LNCAP (cell line): ENCODE data around the gene REM2.

Experiments
- CTCF ChIP-seq: fragments of 450-650 bp; IDR thresholded peaks from 2 replicates; pipeline ENCODE4 v1.5.1; 2017; ENCODE audit warnings: mild to moderate bottlenecking

The REM2 gene

DNA sequence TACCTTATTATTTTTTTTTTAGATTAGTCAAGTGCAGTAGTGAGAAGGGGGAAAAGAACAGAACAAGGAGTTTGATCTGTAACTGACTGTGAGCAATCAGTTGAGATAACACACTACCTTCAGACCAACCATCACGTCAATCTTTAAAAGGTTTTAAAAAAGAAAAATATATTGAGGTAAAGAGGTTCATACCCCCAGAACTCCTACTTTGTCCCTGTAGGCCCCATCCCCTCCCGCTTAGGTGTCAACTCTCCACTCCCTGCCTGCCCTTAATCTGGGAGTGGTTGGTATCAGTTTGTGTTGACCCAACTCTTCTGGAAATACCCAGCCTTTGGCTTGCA is 30.5 kb upstream of the REM2 start:
- no peak for TF ChIP-seq CTCF

- peak; percentile 95 for TF ChIP-seq CTCF
These were observed 29.9 kb upstream of the REM2 start for GRCh38 chr14:22852940-22853767.

GRCh38 chr14:22854963-22855724 is 27.9 kb upstream of the REM2 start:
- TF ChIP-seq CTCF = no peak

DNA sequence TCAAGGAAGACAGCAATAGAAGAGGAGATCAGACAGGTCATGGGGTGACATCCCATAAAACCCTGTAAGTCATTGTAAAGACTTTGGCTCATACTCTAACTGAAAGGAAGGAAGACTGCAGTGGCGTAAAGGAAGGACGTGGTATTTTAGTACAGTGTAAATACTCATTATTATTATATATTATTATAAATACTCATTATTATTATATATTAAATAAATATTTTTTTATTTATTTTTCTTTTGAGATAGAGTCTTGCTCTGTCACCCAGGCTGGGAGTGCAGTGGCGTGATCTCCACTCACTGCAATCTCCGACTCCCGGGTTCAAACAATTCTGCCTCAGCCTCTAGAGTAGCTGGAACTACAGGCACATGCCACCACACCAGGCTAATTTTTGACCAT is 26.6 kb upstream of the REM2 start:
- TF ChIP-seq CTCF = no peak

DNA sequence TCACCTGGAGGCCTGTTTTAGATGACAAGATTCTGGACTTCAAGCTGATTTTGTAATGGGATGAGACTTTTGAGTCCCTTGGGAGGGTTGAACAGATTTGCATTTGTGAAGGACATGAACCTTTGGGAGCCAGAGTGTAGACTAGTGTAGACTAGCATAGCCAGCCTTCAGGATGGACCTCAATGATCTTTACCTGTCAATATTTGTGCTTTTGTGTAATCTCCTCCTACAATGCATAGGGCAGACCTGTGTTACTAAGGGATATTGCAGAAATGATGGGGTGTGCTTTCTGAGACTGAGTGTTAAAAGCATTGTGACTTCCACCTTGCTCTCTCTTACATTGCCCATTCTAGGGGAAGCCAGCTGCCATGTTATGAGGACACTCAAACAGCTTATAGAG is 21.4 kb upstream of the REM2 start:
- TF ChIP-seq CTCF = no peak

DNA sequence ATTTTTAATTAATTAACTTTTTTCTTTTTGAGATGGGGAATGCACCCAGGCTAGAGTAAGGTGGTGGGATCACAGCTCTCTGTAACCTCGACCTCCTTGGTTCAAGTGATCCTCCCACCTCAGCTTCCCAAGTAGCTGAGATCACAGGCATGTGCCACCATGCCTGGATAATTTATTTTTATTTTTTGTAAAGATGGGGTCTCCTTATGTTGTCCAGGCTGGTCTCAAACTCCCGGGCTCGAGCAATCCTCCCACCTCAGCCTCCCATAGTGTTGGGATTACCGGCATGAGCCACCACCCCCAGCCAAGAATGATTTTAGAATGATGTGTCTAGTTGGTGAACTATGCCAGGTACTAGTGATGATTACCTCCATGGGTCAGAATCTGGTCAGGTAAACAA is 18.0 kb upstream of the REM2 start:
- no peak for TF ChIP-seq CTCF

DNA sequence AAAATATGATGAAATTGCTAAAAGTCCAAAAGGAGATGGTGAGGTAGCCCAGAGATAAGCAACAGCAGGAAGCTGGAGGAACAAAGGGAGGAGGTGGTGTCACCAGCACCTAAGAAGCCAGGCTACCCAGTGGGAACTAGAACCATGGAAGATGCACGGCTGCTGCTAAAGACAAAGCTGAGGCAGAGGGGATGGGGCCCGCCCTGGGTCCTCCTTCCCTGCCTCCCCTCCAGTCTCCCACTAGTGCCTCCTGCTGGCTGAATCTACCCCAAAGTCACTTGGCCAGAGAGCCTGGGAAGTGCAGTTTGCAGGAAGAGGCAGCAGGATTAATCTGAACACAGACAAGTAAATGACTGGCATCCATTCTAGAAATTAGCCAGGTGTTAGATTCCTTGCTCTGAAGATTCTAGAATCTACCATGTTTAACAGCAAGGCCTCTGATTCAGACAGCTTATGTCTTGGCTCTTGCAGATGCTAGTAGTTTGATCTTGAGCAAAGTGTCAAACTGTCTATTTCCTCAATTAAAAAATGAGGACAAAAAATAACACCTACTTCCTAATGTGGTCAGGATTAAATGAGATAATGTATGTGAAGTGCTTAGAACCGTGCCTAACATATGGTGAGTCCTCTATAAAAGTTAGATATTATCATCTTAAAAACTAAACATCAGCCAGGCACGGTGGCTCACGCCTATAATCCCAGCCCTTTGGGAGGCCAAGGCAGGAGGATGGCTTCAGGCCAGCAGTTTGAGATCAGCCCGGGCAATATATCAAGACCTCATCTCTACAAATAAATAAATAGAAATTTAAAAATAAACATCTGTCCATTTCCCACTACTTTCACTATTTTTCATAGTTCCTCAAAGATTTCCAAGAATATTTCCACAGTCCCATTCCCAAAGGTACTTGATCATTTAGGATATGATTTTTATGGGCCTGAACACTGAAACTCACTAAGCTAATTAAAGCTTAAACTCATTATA is 17.3 kb upstream of the REM2 start:
- peak; percentile 37; the same call in 1 of the 2 replicates for TF ChIP-seq CTCF
